ENCODE results near the gene EREG.

The EREG gene

GRCh38 chr4:74415602-74416300 lies 50.8 kb downstream of the EREG start:
- intact Hi-C loops (cut with DNase I) = no loop called here
- no peak for DNase-seq

GRCh38 chr4:74418063-74418670 lies 53.2 kb downstream of the EREG start:
- DNase-seq = no peak
- intact Hi-C loops (cut with DNase I) = no loop called here

GRCh38 chr4:74420863-74421262 lies 55.9 kb downstream of the EREG start:
- DNase-seq = no peak
- intact Hi-C loops (cut with DNase I) = no loop called here

GRCh38 chr4:74423104-74423503 lies 58.2 kb downstream of the EREG start:
- intact Hi-C loops (cut with DNase I) = no loop called here
- no peak for DNase-seq

- DNase-seq = no peak
- intact Hi-C loops (cut with DNase I) = no loop called here
These were observed 59.2 kb downstream of the EREG start for GRCh38 chr4:74424111-74424510.

GRCh38 chr4:74426101-74426500 lies 61.2 kb downstream of the EREG start:
- intact Hi-C loops (cut with DNase I) = no loop called here
- DNase-seq = no peak

- intact Hi-C loops (cut with DNase I) = no loop called here
- DNase-seq = no peak
These were observed 63.3 kb downstream of the EREG start for GRCh38 chr4:74428276-74428675.

GRCh38 chr4:74431113-74431826 lies 66.3 kb downstream of the EREG start:
- DNase-seq = no peak
- intact Hi-C loops (cut with DNase I) = no loop called here

GRCh38 chr4:74433043-74433442 lies 68.1 kb downstream of the EREG start:
- intact Hi-C loops (cut with DNase I) = no loop called here
- no peak for DNase-seq

GRCh38 chr4:74433541-74434172 lies 68.7 kb downstream of the EREG start:
- intact Hi-C loops (cut with DNase I) = no loop called here
- no peak for DNase-seq

- DNase-seq = no peak
- intact Hi-C loops (cut with DNase I) = no loop called here
These were observed 70.4 kb downstream of the EREG start for GRCh38 chr4:74435296-74435695.

- no peak for DNase-seq
- intact Hi-C loops (cut with DNase I) = no loop called here
These were observed 72.9 kb downstream of the EREG start for GRCh38 chr4:74437866-74438265.

All from posterior cingulate gyrus (tissue), 11 donors.